Spleen (tissue), 11 donors: ENCODE measurements around the gene MINDY4. TPM values are rescaled to one million over a fixed set of nuclear protein-coding genes. Genes with fewer than 3 reads are reported as not detected.

Experiments used
- DNase-seq: peaks from one replicate; pipeline ENCODE4 v3.0.0-alpha.2; 2020
- H3K27ac ChIP-seq, 8 donors: fragments of 200-600 bp; sonication (generic) in 7 of 8; 1 replicate in 4 of 8; 2 replicates in 4 of 8; pipeline versions ENCODE4 v1.5.0 to v1.8.0; 2016 to 2021; ENCODE audit warnings: inconsistent platforms in 4 of 8, mild to moderate bottlenecking in 4 of 8, moderate library complexity in 1 of 8
- H3K27me3 ChIP-seq, 7 donors: fragments of 200-600 bp; sonication (generic) in 6 of 7; replicated peaks in 1 of 7; 1 replicate in 4 of 7; 2 replicates in 3 of 7; pipeline versions ENCODE4 v1.5.0 to v1.8.0; 2016 to 2021; ENCODE audit warnings: inconsistent platforms in 3 of 7, mild to moderate bottlenecking in 1 of 7
- H3K36me3 ChIP-seq, 6 donors: fragments of 200-600 bp; sonication (generic) in 5 of 6; 1 replicate in 4 of 6; 2 replicates in 2 of 6; pipeline versions ENCODE4 v1.5.0 to v1.8.0; 2016 to 2021; ENCODE audit warnings: inconsistent platforms in 2 of 6
- H3K4me1 ChIP-seq, 6 donors: fragments of 200-600 bp; sonication (generic) in 5 of 6; 1 replicate in 3 of 6; 2 replicates in 3 of 6; pipeline versions ENCODE4 v1.5.0 to v1.8.0; 2016 to 2021; ENCODE audit warnings: inconsistent platforms in 3 of 6
- H3K4me3 ChIP-seq, 8 donors: fragments of 200-600 bp; sonication (generic) in 7 of 8; 1 replicate in 4 of 8; 2 replicates in 4 of 8; pipeline versions ENCODE4 v1.5.0 to v1.8.0; 2016 to 2021; ENCODE audit warnings: inconsistent platforms in 4 of 8, mild to moderate bottlenecking in 4 of 8, moderate library complexity in 2 of 8
- H3K9me3 ChIP-seq, 8 donors: fragments of 200-600 bp; sonication (generic) in 7 of 8; 1 replicate in 4 of 8; 2 replicates in 4 of 8; pipeline versions ENCODE4 v1.5.0 to v1.8.0; 2016 to 2021; ENCODE audit warnings: inconsistent platforms in 4 of 8
- CTCF ChIP-seq, 11 experiments: fragments of 200-600 bp in 7 of 11; fragments of 450-650 bp in 4 of 11; sonication (generic) in 4 of 11; IDR thresholded peaks in 8 of 11; conservative IDR thresholded peaks in 3 of 11; 1 replicate in 7 of 11; 2 replicates in 4 of 11; pipeline versions ENCODE4 v1.4.0 to v1.8.0; 2016 to 2021; ENCODE audit warnings: antibody characterized with exemption in 11 of 11, inconsistent platforms in 4 of 11, mild to moderate bottlenecking in 1 of 11
- POLR2A ChIP-seq, 3 donors: fragments of 450-650 bp; IDR thresholded peaks; one replicate each; pipeline ENCODE4 v1.5.1; 2017; ENCODE audit warnings: antibody characterized with exemption in 3 of 3, mild to moderate bottlenecking in 1 of 3
- POLR2AphosphoS5 ChIP-seq, 3 donors: sonication (generic); formaldehyde crosslinking; IDR thresholded peaks; one replicate each; pipeline ENCODE4 v1.5.1; 2017; ENCODE audit warnings: antibody characterized with exemption in 3 of 3
- WGBS, 5 donors: extraction: QIAGEN DNeasy Blood & Tissue Kit in 3 of 5; methylation state at CpG; one replicate each; pipeline versions ENCODE4 v1.1.5 to v1.1.7; 2013 to 2018; 5-methylcytosine and 5-hydroxymethylcytosine counted together
- intact Hi-C: fragments of 100-400 bp; cut with DNase I; formaldehyde crosslinking; loops from one replicate; pipeline ENCODE4 v1.15.0; 2023; ENCODE audit warnings: low total_unique reads
- polyA plus RNA-seq, 3 donors: library from polyadenylated mRNA; stranded (reverse); fragments of 200-250 nt; gene quantifications; one replicate each; pipeline ENCODE4 v1.2.1, GENCODE V29; 2013
- total RNA-seq, 7 donors: library from RNA; depleted of rRNA in 3 of 7; stranded (reverse); fragments of >200 nt in 3 of 7; fragmentation: NEBNext Ultra II Directional in 4 of 7; extraction: Animal tissue kit (Norgen Biotek cat#: 25700) in 4 of 7; gene quantifications; one replicate each; pipeline versions ENCODE4 v1.1.0 to v1.2.1, GENCODE V29; 2016 to 2021
- donor health status: healthy with polysubstance abuse.
- donor health status: DM: no; HTN: no; CAD: no; lungs with moderate emphysema.
- donor health status: DM: no; HTN: no; CAD: no.
- donor health status: Bipolar disorder and iron deficiency.
- donor health status: healthy.
- donor health status: DM: no; HTN: no; CAD: no.
- donor health status: DM: yes; HTN: yes; CAD: no.

MINDY4 gene
- total and polyA plus RNA-seq, 10 donors, result 0.63 to 7.0 (median 3.0) TPM

- intact Hi-C loops, result no loop called here
- peaks cover 0 to 44% (median 20%) of the 10 kb centered on the region in 6 donors for H3K4me1 ChIP-seq
These were observed 127.2 kb downstream of the MINDY4 start for GRCh38 chr7:30898411-30898810.

GRCh38 chr7:30899066-30899465 is 127.8 kb downstream of the MINDY4 start:
- H3K4me3 ChIP-seq, result no peak overlapping the region
- DNase-seq, result no peak
- TF ChIP-seq POLR2AphosphoS5 (IDR thresholded peaks at IDR 0.05) (no peak), CTCF (IDR thresholded peaks at IDR 0.05 in 8 of 11, conservative IDR thresholded peaks at IDR 0.05 in 3 of 11) (no peak), POLR2A (IDR thresholded peaks at IDR 0.05) (no peak)
- no peaks in the 10 kb centered on the region for H3K36me3 ChIP-seq
- WGBS, 5 donors, result 94 to 97% (median 96%) methylated on average over 7 of the region's 7 CpGs
- H3K27ac ChIP-seq, result no peak overlapping the region
- intact Hi-C loops, result no loop called here
- peaks cover 0 to 37% (median 17%) of the 10 kb centered on the region in 6 donors for H3K4me1 ChIP-seq
- H3K9me3 ChIP-seq, result no peaks in the 10 kb centered on the region
- H3K27me3 ChIP-seq, result peaks cover 0 to 18% (median 0%) of the 10 kb centered on the region in 7 donors

More at GRCh38 chr7:30898411-30898810, 127.2 kb downstream of the MINDY4 start:
- no peak for TF ChIP-seq POLR2A (IDR thresholded peaks at IDR 0.05)
- TF ChIP-seq POLR2AphosphoS5 (IDR thresholded peaks at IDR 0.05), result peak; percentile 30 to 79 (median 36)
- TF ChIP-seq CTCF (IDR thresholded peaks at IDR 0.05 in 8 of 11, conservative IDR thresholded peaks at IDR 0.05 in 3 of 11), result no peak
- Histone ChIP-seq H3K27me3 (peaks cover 0 to 18% (median 0%) of the 10 kb centered on the region in 7 donors), H3K27ac (no peak overlapping the region), H3K36me3 (no peaks in the 10 kb centered on the region), H3K9me3 (no peaks in the 10 kb centered on the region), H3K4me3 (no peak overlapping the region)
- no peak for DNase-seq
- 60 to 73% (median 64%) methylated on average over 8 to 12 of the region's 12 CpGs for WGBS, 5 donors

- peaks cover 0 to 18% (median 0%) of the 10 kb centered on the region in 7 donors for H3K27me3 ChIP-seq
- TF ChIP-seq CTCF (IDR thresholded peaks at IDR 0.05 in 8 of 11, conservative IDR thresholded peaks at IDR 0.05 in 3 of 11) (no peak), POLR2A (IDR thresholded peaks at IDR 0.05) (no peak), POLR2AphosphoS5 (IDR thresholded peaks at IDR 0.05) (no peak)
- H3K9me3 ChIP-seq, result no peaks in the 10 kb centered on the region
- no peak overlapping the region for H3K27ac ChIP-seq
- intact Hi-C loops, result no loop called here
- no peak for DNase-seq
- H3K4me3 ChIP-seq, result no peak overlapping the region
- H3K4me1 ChIP-seq, result peaks cover 0 to 32% (median 14%) of the 10 kb centered on the region in 6 donors
- 69 to 83% (median 71%) methylated on average over 3 to 6 of the region's 6 CpGs for WGBS, 5 donors
- no peaks in the 10 kb centered on the region for H3K36me3 ChIP-seq
These were observed 128.4 kb downstream of the MINDY4 start for GRCh38 chr7:30899630-30900029.

GRCh38 chr7:30900053-30900452 is 128.8 kb downstream of the MINDY4 start:
- WGBS, 5 donors, result 59 to 76% (median 71%) methylated on average over 9 of the region's 9 CpGs

More at GRCh38 chr7:30900053-30900452, 128.8 kb downstream of the MINDY4 start:
- H3K4me3 ChIP-seq, result no peak overlapping the region
- H3K27me3 ChIP-seq, result peaks cover 0 to 18% (median 0%) of the 10 kb centered on the region in 7 donors
- TF ChIP-seq CTCF (IDR thresholded peaks at IDR 0.05 in 8 of 11, conservative IDR thresholded peaks at IDR 0.05 in 3 of 11) (no peak), POLR2AphosphoS5 (IDR thresholded peaks at IDR 0.05) (no peak), POLR2A (IDR thresholded peaks at IDR 0.05) (no peak)
- intact Hi-C loops, result no loop called here
- no peak for DNase-seq
- no peaks in the 10 kb centered on the region for H3K9me3 ChIP-seq
- H3K36me3 ChIP-seq, result no peaks in the 10 kb centered on the region
- H3K27ac ChIP-seq, result no peak overlapping the region
- H3K4me1 ChIP-seq, result peaks cover 0 to 27% (median 14%) of the 10 kb centered on the region in 6 donors
